GM12864 (cell line): ENCODE measurements around the gene TENT4B.

Experiments
- DNase-seq: peaks from one replicate; pipeline ENCODE4 v3.0.0-alpha.2; 2011; ENCODE audit warnings: low read depth
- H3K4me3 ChIP-seq: 2 replicates; pipeline ENCODE4 v1.5.1; 2011; ENCODE audit warnings: mild to moderate bottlenecking, low read depth, low read length, control low read depth
- TF ChIP-seq, protein P1 (sequence below): IDR thresholded peaks from 2 replicates; pipeline ENCODE4 v1.5.1; 2011; ENCODE audit warnings: low read depth, mild to moderate bottlenecking, moderate library complexity, low read length, control low read depth, inconsistent platforms; ENCODE audit errors: missing control alignments

TENT4B gene

DNA sequence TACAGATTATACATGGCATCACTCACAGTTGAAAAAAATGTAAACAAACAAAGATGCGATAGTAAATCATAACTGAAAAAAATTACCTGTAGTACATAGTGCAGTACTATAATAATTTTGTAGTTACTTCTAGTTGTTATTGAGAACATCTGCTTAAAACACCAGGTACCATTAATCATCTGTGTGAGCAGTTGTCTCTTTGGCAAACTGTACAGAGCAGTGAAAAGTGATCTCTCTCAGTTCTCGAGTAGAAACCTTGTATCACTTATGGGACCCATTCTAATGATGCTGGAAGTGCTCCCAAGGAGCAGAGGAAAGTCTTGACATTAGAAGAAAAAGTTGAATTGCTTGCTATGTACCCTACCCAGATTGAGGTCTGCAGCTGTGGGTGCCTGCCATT lies 8.9 kb upstream of the TENT4B start:
- TF ChIP-seq, protein P1, sequence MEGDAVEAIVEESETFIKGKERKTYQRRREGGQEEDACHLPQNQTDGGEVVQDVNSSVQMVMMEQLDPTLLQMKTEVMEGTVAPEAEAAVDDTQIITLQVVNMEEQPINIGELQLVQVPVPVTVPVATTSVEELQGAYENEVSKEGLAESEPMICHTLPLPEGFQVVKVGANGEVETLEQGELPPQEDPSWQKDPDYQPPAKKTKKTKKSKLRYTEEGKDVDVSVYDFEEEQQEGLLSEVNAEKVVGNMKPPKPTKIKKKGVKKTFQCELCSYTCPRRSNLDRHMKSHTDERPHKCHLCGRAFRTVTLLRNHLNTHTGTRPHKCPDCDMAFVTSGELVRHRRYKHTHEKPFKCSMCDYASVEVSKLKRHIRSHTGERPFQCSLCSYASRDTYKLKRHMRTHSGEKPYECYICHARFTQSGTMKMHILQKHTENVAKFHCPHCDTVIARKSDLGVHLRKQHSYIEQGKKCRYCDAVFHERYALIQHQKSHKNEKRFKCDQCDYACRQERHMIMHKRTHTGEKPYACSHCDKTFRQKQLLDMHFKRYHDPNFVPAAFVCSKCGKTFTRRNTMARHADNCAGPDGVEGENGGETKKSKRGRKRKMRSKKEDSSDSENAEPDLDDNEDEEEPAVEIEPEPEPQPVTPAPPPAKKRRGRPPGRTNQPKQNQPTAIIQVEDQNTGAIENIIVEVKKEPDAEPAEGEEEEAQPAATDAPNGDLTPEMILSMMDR: no peak
- DNase-seq: no peak
- no peak overlapping the region for H3K4me3 ChIP-seq

DNA sequence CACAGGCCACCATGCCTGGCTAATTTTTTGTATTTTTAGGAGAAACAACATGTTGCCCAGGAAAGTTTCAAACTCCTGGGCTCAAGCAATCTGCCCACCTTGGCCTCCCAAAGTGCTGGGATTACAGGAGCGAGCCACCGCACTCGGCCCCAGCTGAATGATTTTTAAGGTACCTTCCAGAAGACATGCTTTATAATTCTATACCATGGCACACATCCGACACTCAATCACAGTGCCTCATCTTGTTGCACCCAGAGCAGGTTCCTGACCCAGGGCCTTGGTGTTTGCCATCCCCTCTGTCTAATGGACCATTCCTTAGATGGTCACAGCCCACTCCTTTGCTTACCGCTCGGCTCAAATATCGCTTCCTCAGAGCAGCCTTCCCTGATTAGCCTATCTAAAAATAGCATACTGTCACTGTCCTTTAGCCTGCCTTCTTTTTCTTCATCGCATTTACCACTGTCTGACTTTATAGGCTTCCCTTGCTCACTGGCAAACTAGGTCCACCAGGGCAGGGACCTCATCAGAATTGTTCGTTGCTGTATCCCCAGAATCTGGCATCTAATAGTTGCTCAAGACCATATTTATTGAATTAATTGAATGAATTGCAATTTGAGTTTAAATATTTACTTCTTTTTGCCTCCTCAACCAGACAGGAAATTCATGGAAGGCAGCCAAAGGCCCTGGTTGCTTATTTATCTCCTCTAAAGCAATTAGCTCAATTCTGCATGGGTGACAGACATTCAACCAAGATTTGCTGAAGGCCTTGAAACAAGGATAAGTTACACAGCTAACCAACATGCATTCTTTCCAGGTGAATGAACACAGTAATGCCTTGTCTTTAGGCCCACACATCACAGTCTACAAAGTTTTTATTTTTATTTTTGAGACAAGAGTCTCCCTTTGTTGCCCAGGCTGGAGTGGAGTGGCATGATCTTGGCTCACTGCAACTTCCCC lies 6.3 kb upstream of the TENT4B start:
- TF ChIP-seq, protein P1: no peak
- no peak for DNase-seq
- H3K4me3 ChIP-seq: no peak overlapping the region

DNA sequence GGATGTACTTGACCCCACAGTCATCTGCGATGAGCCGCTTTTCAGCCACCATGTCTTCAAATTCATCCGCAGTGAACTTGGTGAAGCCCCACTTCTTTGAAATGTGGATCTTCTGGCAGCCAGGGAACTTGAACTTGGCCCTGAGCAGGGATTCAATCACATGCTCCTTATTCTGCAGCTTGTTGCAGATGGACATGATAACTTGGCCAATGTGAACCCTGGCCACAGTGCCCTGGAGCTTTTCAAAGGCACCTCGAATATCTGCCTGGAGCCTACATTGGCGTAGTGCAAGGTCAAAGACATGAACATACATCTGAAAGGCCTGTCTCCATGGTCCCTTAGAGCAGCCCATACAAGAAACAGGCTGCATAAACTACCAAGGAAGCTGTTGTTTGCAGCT lies 1.8 kb upstream of the TENT4B start:
- TF ChIP-seq, protein P1: no peak
- DNase-seq: no peak
- no peak overlapping the region for H3K4me3 ChIP-seq

DNA sequence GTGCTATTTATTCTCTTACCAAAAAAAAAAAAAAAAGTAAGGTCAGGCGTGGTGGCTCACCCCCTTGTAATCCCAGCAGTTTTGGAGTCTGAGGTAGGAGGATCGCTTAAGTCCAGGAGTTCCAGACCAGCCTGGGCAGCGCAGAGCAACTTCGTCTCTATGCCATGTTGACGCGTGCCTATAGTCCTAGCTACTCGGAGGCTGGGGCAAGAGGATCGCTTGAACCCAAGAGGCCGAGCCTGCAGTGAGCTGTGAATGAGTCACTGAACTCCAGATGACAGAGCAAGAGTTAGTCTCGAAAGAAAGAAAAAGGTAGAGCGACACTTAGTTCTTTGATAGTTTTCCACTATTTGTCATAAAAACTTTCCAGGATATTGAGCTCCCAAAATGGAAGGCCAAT lies 1.4 kb upstream of the TENT4B start:
- TF ChIP-seq, protein P1: no peak
- no peak for DNase-seq
- peak overlapping the region; percentile 70; the same call in 1 of the 2 replicates for H3K4me3 ChIP-seq

DNA sequence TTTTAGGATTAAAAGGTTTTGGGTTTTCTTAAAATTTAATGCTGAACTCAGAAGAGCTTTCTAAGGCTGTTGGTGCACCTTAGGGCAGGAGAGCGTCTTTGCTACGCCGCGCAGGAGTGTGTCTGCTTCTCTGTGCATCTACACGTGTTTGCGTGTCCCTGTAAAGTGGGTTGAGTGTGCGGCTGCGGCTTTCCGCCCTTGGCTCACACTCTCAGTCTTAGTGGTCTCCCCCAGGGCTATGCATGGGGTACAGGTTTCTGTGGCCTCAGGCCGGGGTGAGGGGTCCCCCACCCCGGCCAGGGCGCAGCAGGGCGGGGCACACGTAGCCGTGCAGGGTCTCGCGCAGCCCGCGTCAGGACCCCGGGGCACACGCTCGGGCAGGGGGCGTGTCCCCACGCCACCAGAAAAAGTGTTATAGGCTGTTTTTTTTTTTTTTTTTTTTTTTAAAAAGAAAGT lies 727 bp upstream of the TENT4B start:
- peak overlapping the region; percentile 70 for H3K4me3 ChIP-seq
- DNase-seq: peak; percentile 80
- TF ChIP-seq, protein P1: no peak

DNA sequence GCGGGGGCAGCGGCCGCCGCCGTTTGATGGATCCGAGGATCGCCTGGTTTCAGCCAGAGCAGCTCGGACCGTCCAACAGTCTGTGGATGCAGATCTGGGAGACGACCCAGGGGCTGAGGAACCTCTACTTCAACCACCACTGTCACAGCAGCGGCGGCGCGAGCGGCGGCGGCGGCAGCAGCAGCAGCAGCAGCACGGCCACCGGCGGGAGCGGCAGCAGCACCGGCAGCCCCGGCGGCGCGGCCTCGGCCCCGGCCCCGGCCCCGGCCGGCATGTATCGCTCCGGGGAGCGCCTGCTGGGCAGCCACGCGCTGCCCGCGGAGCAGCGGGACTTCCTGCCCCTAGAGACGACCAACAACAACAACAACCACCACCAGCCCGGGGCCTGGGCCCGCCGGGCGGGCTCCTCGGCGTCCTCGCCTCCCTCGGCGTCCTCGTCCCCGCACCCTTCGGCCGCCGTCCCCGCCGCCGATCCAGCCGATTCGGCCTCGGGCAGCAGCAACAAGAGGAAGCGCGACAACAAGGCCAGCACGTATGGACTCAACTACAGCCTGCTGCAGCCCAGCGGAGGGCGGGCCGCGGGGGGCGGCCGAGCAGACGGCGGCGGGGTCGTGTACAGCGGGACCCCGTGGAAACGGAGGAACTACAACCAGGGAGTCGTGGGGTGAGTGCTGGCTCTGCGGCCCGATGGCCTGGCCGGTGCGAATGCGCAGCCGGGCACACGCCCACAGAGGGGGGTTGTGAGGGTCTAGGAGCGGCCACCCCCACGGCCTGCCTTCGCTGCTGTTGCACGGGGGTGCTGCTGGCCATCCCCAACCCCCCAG lies 702 bp downstream of the TENT4B start:
- TF ChIP-seq, protein P1: no peak
- H3K4me3 ChIP-seq: peak overlapping the region; percentile 62
- DNase-seq: no peak
